GM12878 (cell line): Measurements from ENCODE around the gene BAG5. TPM values are rescaled to one million over a fixed set of nuclear protein-coding genes. Genes with fewer than 3 reads are reported as not detected.

Experiments
- ATAC-seq: fragments of 200-7000 bp; cut with Tn5 transposase; 3 replicates; pipeline ENCODE4 v1.9.1; 2020; ENCODE audit warnings: mild to moderate bottlenecking, moderate library complexity
- BruUV-seq: library from RNA; stranded (reverse); fragments of 400-500 nt; replicated peaks from 2 replicates; lab custom pipeline; 2021; lab: Mats Ljungman, UMichigan
- CTCF ChIA-PET: fragments of 300-600 bp; sonication (Branson Sonifier 250); formaldehyde crosslinking; extraction: SDS; loops from one replicate; lab custom pipeline; 2021; ENCODE audit warnings: inconsistent platforms; lab: Yijun Ruan, JAX
- POLR2A ChIA-PET: fragments of 350-600 bp; formaldehyde crosslinking; extraction: SDS; loops from one replicate; lab custom pipeline; 2021; ENCODE audit warnings: inconsistent platforms; lab: Charles Lee
- RAD21 ChIA-PET: fragments of 300-600 bp; sonication (Branson Sonifier 250); formaldehyde crosslinking; loops from one replicate; lab custom pipeline; 2023; ENCODE audit warnings: antibody characterized with exemption; ENCODE audit not compliant: unreplicated experiment; lab: Charles Lee
- SMC1A ChIA-PET: fragments of 300-600 bp; sonication (Branson Sonifier 250); formaldehyde crosslinking; loops from one replicate; lab custom pipeline; 2023; ENCODE audit not compliant: unreplicated experiment, uncharacterized antibody; lab: Charles Lee
- DNase-seq: peaks from one replicate; pipeline ENCODE4 v3.0.0-alpha.2; 2011; ENCODE audit warnings: low read depth, low spot score
- FAIRE-seq: peaks from 3 replicates; lab custom pipeline; 2011; peaks lifted over from hg19 to GRCh38; lab: Jason Lieb, UNC
- H2AFZ ChIP-seq: 2 replicates; pipeline ENCODE4 v1.6.0; 2011; ENCODE audit warnings: low read depth, low read length, control low read depth; ENCODE audit not compliant: control insufficient read depth
- H3K27ac ChIP-seq: 2 replicates; pipeline ENCODE4 v1.5.1; 2011; ENCODE audit warnings: control low read depth; ENCODE audit not compliant: control insufficient read depth, insufficient read depth
- H3K27me3 ChIP-seq, 2 experiments: replicated peaks in 1 of 2; 2 replicates each; pipeline versions ENCODE4 v1.6.0 to v1.6.1; 2011; ENCODE audit warnings: low read length in 1 of 2; ENCODE audit not compliant: control insufficient read depth in 2 of 2, insufficient read depth in 2 of 2
- H3K36me3 ChIP-seq, 2 experiments: 2 replicates each; pipeline ENCODE4 v1.5.1; 2011; ENCODE audit warnings: low read length in 1 of 2; ENCODE audit not compliant: control insufficient read depth in 2 of 2, insufficient read depth in 2 of 2
- H3K4me1 ChIP-seq: 2 replicates; pipeline ENCODE4 v1.6.1; 2011; ENCODE audit warnings: mild to moderate bottlenecking, low read length, moderate library complexity, mixed read lengths; ENCODE audit not compliant: control insufficient read depth, insufficient read depth
- H3K4me2 ChIP-seq: 2 replicates; pipeline ENCODE4 v1.6.0; 2011; ENCODE audit warnings: control low read depth; ENCODE audit not compliant: control insufficient read depth, insufficient read depth
- H3K4me3 ChIP-seq: fragments of 200-600 bp; sonication (generic); 2 replicates; pipeline ENCODE4 v1.5.1; 2016
- H3K79me2 ChIP-seq: 2 replicates; pipeline ENCODE4 v1.6.0; 2011; ENCODE audit warnings: low read length; ENCODE audit not compliant: control insufficient read depth, insufficient read depth
- H3K9ac ChIP-seq: 2 replicates; pipeline ENCODE4 v1.8.0; 2011; ENCODE audit warnings: low read length, control low read depth, mixed read lengths; ENCODE audit not compliant: control insufficient read depth, insufficient read depth
- H3K9me3 ChIP-seq: replicated peaks from 3 replicates; pipeline ENCODE4 v1.5.1; 2011; ENCODE audit warnings: mild to moderate bottlenecking, low read length; ENCODE audit not compliant: control insufficient read depth, insufficient read depth
- H4K20me1 ChIP-seq: 2 replicates; pipeline ENCODE4 v1.6.0; 2011; ENCODE audit not compliant: control insufficient read depth, insufficient read depth
- DPF2 ChIP-seq: fragments of 450-650 bp; IDR thresholded peaks from 2 replicates; pipeline ENCODE4 v1.6.1; 2017; ENCODE audit warnings: mild to moderate bottlenecking
- MTA3 ChIP-seq: IDR thresholded peaks from 2 replicates; pipeline ENCODE4 v1.6.1; 2012; ENCODE audit warnings: low read length, inconsistent platforms, borderline replicate concordance
- REST ChIP-seq: IDR thresholded peaks from 2 replicates; pipeline ENCODE4 v1.6.1; 2012; ENCODE audit warnings: mild to moderate bottlenecking, low read depth, low read length
- WGBS: methylation state at CpG from one replicate; pipeline ENCODE4 v1.1.6; 2016; ENCODE audit warnings: low lambda C conversion rate; ENCODE audit not compliant: insufficient replicate concordance, insufficient coverage; ENCODE audit errors: missing lambda C conversion rate; 5-methylcytosine and 5-hydroxymethylcytosine counted together
- in situ Hi-C: fragments of 300-500 bp; cut with MboI; formaldehyde crosslinking; loops from 9 replicates; pipeline ENCODE4 v1.14.3; 2018; ENCODE audit warnings: mixed read lengths
- intact Hi-C: fragments of 100-400 bp; cut with micrococcal nuclease; formaldehyde crosslinking; loops from one replicate; pipeline ENCODE4 v1.14.2; 2022; ENCODE audit not compliant: unreplicated experiment
- polyA plus RNA-seq, 11 experiments: library from polyadenylated mRNA; depleted of rRNA in 4 of 11; unstranded in 6 of 11; stranded (reverse) in 5 of 11; fragments of >200 nt; fragmentation: Nextera tagmentation in 4 of 11; fragmentation: Illumina TruSeq in 1 of 11; extraction: Ambion mirVana in 4 of 11; extraction: Trizol in 1 of 11; gene quantifications; 1 replicate in 1 of 11; 2 replicates in 10 of 11; pipeline versions ENCODE4 v1.2.1 to v1.2.3, GENCODE V29; 2011 to 2016; ENCODE audit warnings: inconsistent platforms in 2 of 11, missing spikeins in 2 of 11, low read depth in 1 of 11
- total RNA-seq, 4 experiments: library from RNA; depleted of rRNA in 3 of 4; stranded (reverse); fragments of >200 nt in 3 of 4; fragmentation: Illumina TruSeq in 1 of 4; extraction: Trizol in 1 of 4; gene quantifications; 2 replicates each; pipeline versions ENCODE4 v1.2.1 to v1.2.3, GENCODE V29; 2013 to 2021

The BAG5 gene
- total and polyA plus RNA-seq, 10 of the 15 experiments (the other 5 are each of a cell fraction or from before 2014, with no cell fraction given), result 9.9 to 30.5 (median 20.1) TPM

GRCh38 chr14:103533999-103534575, 28.4 kb downstream of the BAG5 start:
- in situ Hi-C loops (no loop called here), intact Hi-C loops (no loop called here)
- WGBS, result 92% methylated on average over 23 of the region's 25 CpGs
- DNase-seq (no peak), FAIRE-seq (no peak), ATAC-seq (no peak)
- no TSS peak for BruUV-seq
- Histone ChIP-seq H3K4me3 (no peak overlapping the region), H3K9ac (no peak overlapping the region), H3K36me3 (peaks cover 0 to 6% of the 10 kb centered on the region in 2 experiments; a peak in 2 of 4 replicates), H3K27ac (no peak overlapping the region), H3K4me1 (peaks cover 6% of the 10 kb centered on the region), H3K4me2 (no peak overlapping the region), H2AFZ (no peak overlapping the region), H3K27me3 (no peaks in the 10 kb centered on the region), H3K79me2 (peaks cover 24% of the 10 kb centered on the region), H4K20me1 (no peaks in the 10 kb centered on the region), H3K9me3 (no peaks in the 10 kb centered on the region)
- SMC1A ChIA-PET, result no interaction called here
- RAD21 ChIA-PET, result no interaction called here
- POLR2A ChIA-PET, result no interaction called here
- no peak for TF ChIP-seq REST
- TF ChIP-seq MTA3, result no peak
- no peak for TF ChIP-seq DPF2
- CTCF ChIA-PET, result no interaction called here
